ENCODE results near the gene PARD3. TPM values are rescaled to one million over a fixed set of nuclear protein-coding genes. Genes with fewer than 3 reads are reported as not detected.

The PARD3 gene
- total and polyA plus RNA-seq, 2 donors (not counting 1 experiment from before 2014, with no cell fraction given), result 24.0 to 46.4 TPM

GRCh38 chr10:34861293-34862021 is 46.4 kb upstream of the PARD3 start:
- Histone ChIP-seq H3K9me3 (ENCODE audit: control insufficient read depth, insufficient read depth, low read depth, low read length) (no peaks in the 10 kb centered on the region), H3K9ac (ENCODE audit: insufficient read depth, low read length) (no peak overlapping the region), H2AFZ (ENCODE audit: low read length) (no peak overlapping the region), H3K4me1 (ENCODE audit: control insufficient read depth, extremely low read depth, insufficient read depth, low read length) (no peaks in the 10 kb centered on the region), H4K20me1 (ENCODE audit: control insufficient read depth, extremely low read depth, insufficient read depth, low read length) (no peaks in the 10 kb centered on the region), H3K36me3 (ENCODE audit: control insufficient read depth, insufficient read depth, low read length) (no peaks in the 10 kb centered on the region), H3K4me2 (ENCODE audit: extremely low read depth, insufficient read depth, low read length) (no peak overlapping the region), H3K27ac (ENCODE audit: insufficient read depth, low read length) (no peak overlapping the region), H3K79me2 (ENCODE audit: control insufficient read depth, insufficient read depth, low read length) (no peaks in the 10 kb centered on the region), H3K27me3 (ENCODE audit: control insufficient read depth, insufficient read depth, low read length) (no peaks in the 10 kb centered on the region), H3K4me3 (replicated peaks in 1 of 4; ENCODE audit: control extremely low read depth in 1 of 4, insufficient read depth in 1 of 4, low read depth in 3 of 4, low read length in 4 of 4) (no peak overlapping the region)
- DNase-seq (ENCODE audit: low read depth in 2 of 2), result peak; percentile 10 to 75
- TF ChIP-seq CTCF (conservative IDR thresholded peaks at IDR 0.05 in 1 of 2, IDR thresholded peaks at IDR 0.05 in 1 of 2; ENCODE audit: low read depth in 1 of 2, low read length in 2 of 2) (no peak), EZH2 (IDR thresholded peaks at IDR 0.05; ENCODE audit: low read length, missing control alignments) (no peak)

- DNase-seq (ENCODE audit: low read depth in 2 of 2), result no peak
- Histone ChIP-seq H3K4me1 (ENCODE audit: control insufficient read depth, extremely low read depth, insufficient read depth, low read length) (no peaks in the 10 kb centered on the region), H3K4me2 (ENCODE audit: extremely low read depth, insufficient read depth, low read length) (no peak overlapping the region), H2AFZ (ENCODE audit: low read length) (no peak overlapping the region), H3K79me2 (ENCODE audit: control insufficient read depth, insufficient read depth, low read length) (no peaks in the 10 kb centered on the region), H3K9me3 (ENCODE audit: control insufficient read depth, insufficient read depth, low read depth, low read length) (no peaks in the 10 kb centered on the region), H4K20me1 (ENCODE audit: control insufficient read depth, extremely low read depth, insufficient read depth, low read length) (no peaks in the 10 kb centered on the region), H3K36me3 (ENCODE audit: control insufficient read depth, insufficient read depth, low read length) (no peaks in the 10 kb centered on the region), H3K27ac (ENCODE audit: insufficient read depth, low read length) (no peak overlapping the region), H3K27me3 (ENCODE audit: control insufficient read depth, insufficient read depth, low read length) (no peaks in the 10 kb centered on the region), H3K4me3 (replicated peaks in 1 of 4; ENCODE audit: control extremely low read depth in 1 of 4, insufficient read depth in 1 of 4, low read depth in 3 of 4, low read length in 4 of 4) (no peak overlapping the region), H3K9ac (ENCODE audit: insufficient read depth, low read length) (no peak overlapping the region)
- TF ChIP-seq EZH2 (IDR thresholded peaks at IDR 0.05; ENCODE audit: low read length, missing control alignments), result no peak
Measured at GRCh38 chr10:34859170-34859569, 44.1 kb upstream of the PARD3 start.

GRCh38 chr10:34858003-34858402 is 42.9 kb upstream of the PARD3 start:
- H3K27ac ChIP-seq (ENCODE audit: insufficient read depth, low read length), result no peak overlapping the region
- no peak overlapping the region for H3K4me3 ChIP-seq (replicated peaks in 1 of 4; ENCODE audit: control extremely low read depth in 1 of 4, insufficient read depth in 1 of 4, low read depth in 3 of 4, low read length in 4 of 4)
- H3K79me2 ChIP-seq (ENCODE audit: control insufficient read depth, insufficient read depth, low read length), result no peaks in the 10 kb centered on the region
- no peaks in the 10 kb centered on the region for H3K4me1 ChIP-seq (ENCODE audit: control insufficient read depth, extremely low read depth, insufficient read depth, low read length)
- no peaks in the 10 kb centered on the region for H3K27me3 ChIP-seq (ENCODE audit: control insufficient read depth, insufficient read depth, low read length)
- H2AFZ ChIP-seq (ENCODE audit: low read length), result no peak overlapping the region
- no peak overlapping the region for H3K9ac ChIP-seq (ENCODE audit: insufficient read depth, low read length)
- no peaks in the 10 kb centered on the region for H3K9me3 ChIP-seq (ENCODE audit: control insufficient read depth, insufficient read depth, low read depth, low read length)
- TF ChIP-seq EZH2 (IDR thresholded peaks at IDR 0.05; ENCODE audit: low read length, missing control alignments) (no peak), CTCF (conservative IDR thresholded peaks at IDR 0.05 in 1 of 2, IDR thresholded peaks at IDR 0.05 in 1 of 2; ENCODE audit: low read depth in 1 of 2, low read length in 2 of 2) (no peak)
- H3K36me3 ChIP-seq (ENCODE audit: control insufficient read depth, insufficient read depth, low read length), result no peaks in the 10 kb centered on the region
- no peak overlapping the region for H3K4me2 ChIP-seq (ENCODE audit: extremely low read depth, insufficient read depth, low read length)
- no peaks in the 10 kb centered on the region for H4K20me1 ChIP-seq (ENCODE audit: control insufficient read depth, extremely low read depth, insufficient read depth, low read length)
- DNase-seq (ENCODE audit: low read depth in 2 of 2), result no peak

Measured in fibroblast of lung (primary cell).